SJSA1 (cell line): ENCODE measurements around the gene ANXA6. TPM values are rescaled to one million over a fixed set of nuclear protein-coding genes. Genes with fewer than 3 reads are reported as not detected.
"Not testable (repeated sequence)": the region's sequence is repeated elsewhere in the genome, so short reads cannot be mapped to it uniquely, and the experiment has no call there.

Source experiments
- DNase-seq, 2 experiments: peaks; one replicate each; pipeline ENCODE4 v3.0.0-alpha.2; 2015 to 2020; ENCODE audit warnings: low spot score in 2 of 2, low read depth in 1 of 2
- H3K27ac ChIP-seq: fragments of 250-450 bp; sonication (Bioruptor Pico); 2 replicates; pipeline ENCODE4 v1.5.1; 2020; ENCODE audit warnings: mild to moderate bottlenecking, moderate library complexity
- H3K27me3 ChIP-seq: fragments of 250-450 bp; sonication (Bioruptor Pico); replicated peaks from 2 replicates; pipeline ENCODE4 v1.5.1; 2020; ENCODE audit warnings: mild to moderate bottlenecking, moderate library complexity
- H3K36me3 ChIP-seq: fragments of 250-450 bp; sonication (Bioruptor Pico); 2 replicates; pipeline ENCODE4 v1.5.1; 2020; ENCODE audit warnings: mild to moderate bottlenecking
- H3K4me1 ChIP-seq: fragments of 250-450 bp; sonication (Bioruptor Pico); replicated peaks from 2 replicates; pipeline ENCODE4 v1.6.1; 2021; ENCODE audit warnings: mild to moderate bottlenecking
- H3K4me3 ChIP-seq: fragments of 250-450 bp; sonication (Bioruptor Pico); 2 replicates; pipeline ENCODE4 v1.5.1; 2020; ENCODE audit warnings: mild to moderate bottlenecking
- H3K9me3 ChIP-seq: fragments of 250-450 bp; sonication (Bioruptor Pico); replicated peaks from 2 replicates; pipeline ENCODE4 v1.5.1; 2020; ENCODE audit warnings: mild to moderate bottlenecking
- total RNA-seq: library from RNA; depleted of rRNA; stranded (reverse); fragments of >200 nt; shearing (Covaris generic); gene quantifications from 2 replicates; pipeline ENCODE4 v1.2.3, GENCODE V29; 2014; rRNA removed

ANXA6 gene
- 463 and 616 TPM in 2 replicates for total RNA-seq

- Histone ChIP-seq H3K4me1 (peaks cover 30% of the 10 kb centered on the region), H3K27me3 (no peaks in the 10 kb centered on the region), H3K9me3 (no peaks in the 10 kb centered on the region), H3K4me3 (peak within 1 kb of the TSS; percentile 65), H3K27ac (peak within 1 kb of the TSS; percentile 36), H3K36me3 (peaks cover 30% of the 10 kb centered on the region)
- DNase-seq: peak; percentile 88 to 90
These were observed at the start of gene ANXA6 for GRCh38 chr5:151157426-151158286. TSS of gene ANXA6 (minus strand) at chr5:151157779. CDS start at chr5:151147901, 9,878 bp downstream.

GRCh38 chr5:151205411-151205810, 47.8 kb upstream of the ANXA6 start:
- Histone ChIP-seq H3K27ac (no peak overlapping the region), H3K4me3 (no peak overlapping the region), H3K4me1 (no peaks in the 10 kb centered on the region), H3K36me3 (no peaks in the 10 kb centered on the region), H3K27me3 (no peaks in the 10 kb centered on the region), H3K9me3 (no peaks in the 10 kb centered on the region)
- DNase-seq: peak in 1 of 2 experiments; percentile 43

- Histone ChIP-seq H3K4me1 (no peaks in the 10 kb centered on the region), H3K27ac (no peak overlapping the region), H3K4me3 (no peak overlapping the region), H3K36me3 (no peaks in the 10 kb centered on the region), H3K9me3 (no peaks in the 10 kb centered on the region), H3K27me3 (no peaks in the 10 kb centered on the region)
- DNase-seq: peak in 1 of 2 experiments; percentile 16
These were observed 46.5 kb upstream of the ANXA6 start for GRCh38 chr5:151204051-151204450.

GRCh38 chr5:151202381-151203139, 45.0 kb upstream of the ANXA6 start:
- Histone ChIP-seq H3K4me3 (no peak overlapping the region), H3K9me3 (no peaks in the 10 kb centered on the region), H3K36me3 (no peaks in the 10 kb centered on the region), H3K27ac (no peak overlapping the region), H3K27me3 (no peaks in the 10 kb centered on the region), H3K4me1 (no peaks in the 10 kb centered on the region)
- DNase-seq: peak in 1 of 2 experiments; percentile 47

- Histone ChIP-seq H3K4me3 (no peak overlapping the region), H3K27me3 (no peaks in the 10 kb centered on the region), H3K9me3 (0 out of 2 replicates have a peak, but pooled peaks cover 3% of the 10 kb centered on the region), H3K27ac (no peak overlapping the region), H3K4me1 (no peaks in the 10 kb centered on the region), H3K36me3 (no peaks in the 10 kb centered on the region)
- peak in 1 of 2 experiments; percentile 15 for DNase-seq
These were observed 43.5 kb upstream of the ANXA6 start for GRCh38 chr5:151200913-151201595.

- H3K4me1 ChIP-seq: no peaks in the 10 kb centered on the region
- H3K27me3 ChIP-seq: no peaks in the 10 kb centered on the region
- 0 out of 2 replicates have a peak, but pooled peaks cover 3% of the 10 kb centered on the region for H3K9me3 ChIP-seq
- no peaks in the 10 kb centered on the region for H3K36me3 ChIP-seq
- H3K27ac ChIP-seq: no peak overlapping the region
- no peak overlapping the region for H3K4me3 ChIP-seq
- DNase-seq: peak in 1 of 2 experiments; percentile 29
These were observed 42.1 kb upstream of the ANXA6 start for GRCh38 chr5:151199581-151200185.

- Histone ChIP-seq H3K27ac (no peak overlapping the region), H3K27me3 (0 out of 2 replicates have a peak, but pooled peaks cover 3% of the 10 kb centered on the region), H3K4me3 (no peak overlapping the region), H3K4me1 (no peaks in the 10 kb centered on the region), H3K9me3 (0 out of 2 replicates have a peak, but pooled peaks cover 3% of the 10 kb centered on the region), H3K36me3 (no peaks in the 10 kb centered on the region)
- peak in 1 of 2 experiments; percentile 35 for DNase-seq
These were observed 41.3 kb upstream of the ANXA6 start for GRCh38 chr5:151198861-151199260.

- not testable (repeated sequence) for H3K9me3 ChIP-seq, H3K4me3 ChIP-seq, H3K27ac ChIP-seq, H3K36me3 ChIP-seq, H3K27me3 ChIP-seq, H3K4me1 ChIP-seq
- DNase-seq: peak in 1 of 2 experiments; percentile 20
These were observed 39.7 kb upstream of the ANXA6 start for GRCh38 chr5:151197291-151197600.

- Histone ChIP-seq H3K27me3 (0 out of 2 replicates have a peak, but pooled peaks cover 4% of the 10 kb centered on the region), H3K9me3 (0 out of 2 replicates have a peak, but pooled peaks cover 3% of the 10 kb centered on the region), H3K27ac (no peak overlapping the region), H3K4me1 (no peaks in the 10 kb centered on the region), H3K4me3 (no peak overlapping the region), H3K36me3 (no peaks in the 10 kb centered on the region)
- peak in 1 of 2 experiments; percentile 22 for DNase-seq
These were observed 39.1 kb upstream of the ANXA6 start for GRCh38 chr5:151196556-151197290.

- no peaks in the 10 kb centered on the region for H3K4me1 ChIP-seq
- no peak for DNase-seq
- 0 out of 2 replicates have a peak, but pooled peaks cover 3% of the 10 kb centered on the region for H3K9me3 ChIP-seq
- no peak overlapping the region for H3K4me3 ChIP-seq
- H3K27me3 ChIP-seq: 0 out of 2 replicates have a peak, but pooled peaks cover 4% of the 10 kb centered on the region
- H3K27ac ChIP-seq: no peak overlapping the region
- H3K36me3 ChIP-seq: no peaks in the 10 kb centered on the region
These were observed 38.0 kb upstream of the ANXA6 start for GRCh38 chr5:151195622-151196021.

GRCh38 chr5:151192626-151193025, 35.0 kb upstream of the ANXA6 start:
- Histone ChIP-seq H3K4me3 (no peak overlapping the region), H3K27ac (no peak overlapping the region), H3K36me3 (no peaks in the 10 kb centered on the region), H3K27me3 (0 out of 2 replicates have a peak, but pooled peaks cover 4% of the 10 kb centered on the region), H3K9me3 (peaks cover 7% of the 10 kb centered on the region; the same call in 1 of the 2 replicates), H3K4me1 (no peaks in the 10 kb centered on the region)
- no peak for DNase-seq

GRCh38 chr5:151191661-151192060, 34.1 kb upstream of the ANXA6 start:
- peak in 1 of 2 experiments; percentile 13 for DNase-seq
- H3K4me1 ChIP-seq: no peaks in the 10 kb centered on the region
- H3K27ac ChIP-seq: no peak overlapping the region
- no peaks in the 10 kb centered on the region for H3K36me3 ChIP-seq
- 0 out of 2 replicates have a peak, but pooled peaks cover 4% of the 10 kb centered on the region for H3K27me3 ChIP-seq
- peaks cover 4% of the 10 kb centered on the region; the same call in 1 of the 2 replicates for H3K9me3 ChIP-seq
- H3K4me3 ChIP-seq: no peak overlapping the region
